Skeletal muscle tissue (tissue), 4 donors: ENCODE results near the gene ARHGEF16. TPM values are rescaled to one million over a fixed set of nuclear protein-coding genes. Genes with fewer than 3 reads are reported as not detected.

Experiments used
- H3K27ac ChIP-seq: one replicate; pipeline ENCODE4 v1.7.0; 2013; ENCODE audit warnings: mild to moderate bottlenecking, low read depth, low read length, inconsistent platforms
- H3K27me3 ChIP-seq, 3 donors: one replicate each; pipeline ENCODE4 v1.7.0; 2013; ENCODE audit warnings: low read length in 3 of 3; ENCODE audit not compliant: control insufficient read depth in 3 of 3, insufficient read depth in 3 of 3
- H3K36me3 ChIP-seq, 3 donors: one replicate each; pipeline ENCODE4 v1.7.0; 2013; ENCODE audit warnings: low read length in 3 of 3; ENCODE audit not compliant: control insufficient read depth in 3 of 3, insufficient read depth in 3 of 3
- H3K4me1 ChIP-seq, 3 donors: one replicate each; pipeline ENCODE4 v1.7.0; 2013; ENCODE audit warnings: low read length in 3 of 3, mild to moderate bottlenecking in 3 of 3; ENCODE audit not compliant: control insufficient read depth in 3 of 3, insufficient read depth in 3 of 3
- H3K4me3 ChIP-seq, 3 donors: one replicate each; pipeline ENCODE4 v1.7.0; 2013; ENCODE audit warnings: low read length in 3 of 3
- H3K9ac ChIP-seq, 3 donors: one replicate each; pipeline ENCODE4 v1.7.0; 2013; ENCODE audit warnings: low read length in 3 of 3, mild to moderate bottlenecking in 3 of 3, moderate library complexity in 2 of 3, low read depth in 1 of 3
- H3K9me3 ChIP-seq, 3 donors: one replicate each; pipeline ENCODE4 v1.7.0; 2013; ENCODE audit warnings: low read length in 3 of 3; ENCODE audit not compliant: control insufficient read depth in 3 of 3
- total RNA-seq: library from RNA; depleted of rRNA; stranded (reverse); fragments of >200 nt; gene quantifications from one replicate; pipeline ENCODE4 v1.2.3, GENCODE V29; 2014
- donor health status: Osteomylitis.

The ARHGEF16 gene
- total RNA-seq, 1 donor from 2014 or later, result 0.52 TPM

GRCh38 chr1:3472088-3472850, 17.8 kb downstream of the ARHGEF16 start:
- Histone ChIP-seq H3K9ac (peak overlapping the region in 1 of 3 donors; percentile 69), H3K36me3 (peaks cover 0 to 3% (median 0%) of the 10 kb centered on the region in 3 donors), H3K27ac (no peak overlapping the region), H3K4me1 (peaks cover 0 to 13% (median 4%) of the 10 kb centered on the region in 3 donors), H3K4me3 (no peak overlapping the region), H3K27me3 (peaks cover 0 to 13% (median 0%) of the 10 kb centered on the region in 3 donors), H3K9me3 (no peaks in the 10 kb centered on the region)

GRCh38 chr1:3472906-3473305, 18.4 kb downstream of the ARHGEF16 start:
- H3K36me3 ChIP-seq, result peaks cover 0 to 3% (median 0%) of the 10 kb centered on the region in 3 donors
- peaks cover 0 to 13% (median 4%) of the 10 kb centered on the region in 3 donors for H3K4me1 ChIP-seq
- no peak overlapping the region for H3K27ac ChIP-seq
- H3K9ac ChIP-seq, result no peak overlapping the region
- no peak overlapping the region for H3K4me3 ChIP-seq
- no peaks in the 10 kb centered on the region for H3K9me3 ChIP-seq
- peaks cover 0 to 13% (median under 1%) of the 10 kb centered on the region in 3 donors for H3K27me3 ChIP-seq

- Histone ChIP-seq H3K27ac (no peak overlapping the region), H3K36me3 (peaks cover 0 to 3% (median 0%) of the 10 kb centered on the region in 3 donors), H3K27me3 (peaks cover 0 to 13% (median 5%) of the 10 kb centered on the region in 3 donors), H3K4me3 (no peak overlapping the region), H3K9ac (no peak overlapping the region), H3K4me1 (peaks cover 0 to 13% (median 4%) of the 10 kb centered on the region in 3 donors), H3K9me3 (no peaks in the 10 kb centered on the region)
Measured at GRCh38 chr1:3473381-3473844, 18.9 kb downstream of the ARHGEF16 start.

GRCh38 chr1:3474016-3474415, 19.6 kb downstream of the ARHGEF16 start:
- Histone ChIP-seq H3K27me3 (peaks cover 0 to 13% (median 5%) of the 10 kb centered on the region in 3 donors), H3K4me3 (no peak overlapping the region), H3K4me1 (peaks cover 0 to 13% (median 4%) of the 10 kb centered on the region in 3 donors), H3K27ac (no peak overlapping the region), H3K9ac (no peak overlapping the region), H3K9me3 (no peaks in the 10 kb centered on the region), H3K36me3 (peaks cover 0 to 3% (median 0%) of the 10 kb centered on the region in 3 donors)

- H3K4me1 ChIP-seq, result peaks cover 0 to 13% (median 4%) of the 10 kb centered on the region in 3 donors
- H3K27me3 ChIP-seq, result peaks cover 0 to 13% (median 5%) of the 10 kb centered on the region in 3 donors
- H3K36me3 ChIP-seq, result peaks cover 0 to 3% (median 0%) of the 10 kb centered on the region in 3 donors
- no peak overlapping the region for H3K4me3 ChIP-seq
- no peak overlapping the region for H3K9ac ChIP-seq
- no peaks in the 10 kb centered on the region for H3K9me3 ChIP-seq
- no peak overlapping the region for H3K27ac ChIP-seq
Measured at GRCh38 chr1:3474421-3474820, 20.0 kb downstream of the ARHGEF16 start.

GRCh38 chr1:3475839-3476573, 21.5 kb downstream of the ARHGEF16 start:
- Histone ChIP-seq H3K27ac (no peak overlapping the region), H3K4me1 (peaks cover 0 to 6% (median 4%) of the 10 kb centered on the region in 3 donors), H3K27me3 (peaks cover 0 to 20% (median 5%) of the 10 kb centered on the region in 3 donors), H3K9me3 (no peaks in the 10 kb centered on the region), H3K36me3 (peaks cover 0 to 3% (median 0%) of the 10 kb centered on the region in 3 donors), H3K9ac (peak overlapping the region in 1 of 3 donors; percentile 16), H3K4me3 (no peak overlapping the region)

GRCh38 chr1:3476666-3477065, 22.2 kb downstream of the ARHGEF16 start:
- H3K9me3 ChIP-seq, result no peaks in the 10 kb centered on the region
- H3K4me1 ChIP-seq, result peaks cover 0 to 4% (median 4%) of the 10 kb centered on the region in 3 donors
- H3K4me3 ChIP-seq, result no peak overlapping the region
- H3K27me3 ChIP-seq, result peaks cover 0 to 18% (median 8%) of the 10 kb centered on the region in 3 donors
- H3K9ac ChIP-seq, result no peak overlapping the region
- peaks cover 0 to 3% (median 0%) of the 10 kb centered on the region in 3 donors for H3K36me3 ChIP-seq
- H3K27ac ChIP-seq, result no peak overlapping the region

- H3K36me3 ChIP-seq, result peaks cover 0 to 3% (median 0%) of the 10 kb centered on the region in 3 donors
Measured at GRCh38 chr1:3477241-3477995, 23.0 kb downstream of the ARHGEF16 start.

GRCh38 chr1:3478187-3478586, 23.7 kb downstream of the ARHGEF16 start:
- Histone ChIP-seq H3K9ac (no peak overlapping the region), H3K27me3 (peaks cover 3 to 23% (median 8%) of the 10 kb centered on the region in 3 donors), H3K36me3 (peaks cover 0 to 3% (median 0%) of the 10 kb centered on the region in 3 donors), H3K9me3 (no peaks in the 10 kb centered on the region), H3K27ac (no peak overlapping the region), H3K4me3 (no peak overlapping the region), H3K4me1 (no peaks in the 10 kb centered on the region)

More at GRCh38 chr1:3477241-3477995, 23.0 kb downstream of the ARHGEF16 start:
- Histone ChIP-seq H3K9ac (no peak overlapping the region), H3K4me3 (no peak overlapping the region), H3K4me1 (no peaks in the 10 kb centered on the region), H3K27me3 (peaks cover under 1 to 16% (median 8%) of the 10 kb centered on the region in 3 donors), H3K27ac (no peak overlapping the region), H3K9me3 (no peaks in the 10 kb centered on the region)
